Activated CD4-positive, alpha-beta T cell treated with anti-CD3 and anti-CD28 coated beads, Interleukin-2, amount 10 ng/mL, durations not matched to agents 7 days and 5 days (primary cell): ENCODE data around the gene LSM14B. TPM values are rescaled to one million over a fixed set of nuclear protein-coding genes. Genes with fewer than 3 reads are reported as not detected.
A peak's percentile ranks its signal among the peaks of the same experiment; 100 is the strongest.
"Not testable (repeated sequence)": the region's sequence is repeated elsewhere in the genome, so short reads cannot be mapped to it uniquely, and the experiment has no call there.

Experiments used
- CTCF ChIA-PET: fragments of 350-600 bp; sonication (Branson Sonifier 250); formaldehyde crosslinking; loops from one replicate; lab custom pipeline; 2021; ENCODE audit warnings: antibody characterized with exemption; lab: Charles Lee
- POLR2A ChIA-PET: fragments of 350-600 bp; sonication (Branson Sonifier 250); formaldehyde crosslinking; loops from one replicate; lab custom pipeline; 2021; ENCODE audit warnings: antibody characterized with exemption; lab: Charles Lee
- DNase-seq: peaks from one replicate; pipeline ENCODE4 v3.0.0-alpha.2; 2020
- H3K27ac Mint-ChIP-seq: one replicate; pipeline ENCODE4 v1.8.0; 2021; ENCODE audit warnings: mild to moderate bottlenecking, moderate library complexity, mixed read lengths
- H3K27me3 Mint-ChIP-seq: one replicate; pipeline ENCODE4 v1.8.0; 2021; ENCODE audit warnings: mixed read lengths
- H3K36me3 Mint-ChIP-seq: one replicate; pipeline ENCODE4 v1.8.0; 2021; ENCODE audit warnings: low read depth, mixed read lengths
- H3K4me1 Mint-ChIP-seq: one replicate; pipeline ENCODE4 v1.8.0; 2021; ENCODE audit warnings: mixed read lengths
- H3K4me3 Mint-ChIP-seq: one replicate; pipeline ENCODE4 v1.8.0; 2021; ENCODE audit warnings: mild to moderate bottlenecking, moderate library complexity, mixed read lengths
- H3K9me3 Mint-ChIP-seq: one replicate; pipeline ENCODE4 v1.8.0; 2021; ENCODE audit warnings: mixed read lengths
- total RNA-seq, 2 experiments: library from RNA; stranded (reverse); gene quantifications; one replicate each; pipeline ENCODE4 v1.2.3, GENCODE V29; 2021

Gene LSM14B
- total RNA-seq, 2 experiments from 2014 or later = 42.6 to 47.1 TPM

- no peaks in the 10 kb centered on the region for H3K27me3 Mint-ChIP-seq
- POLR2A ChIA-PET = no interaction called here
- no peaks in the 10 kb centered on the region for H3K9me3 Mint-ChIP-seq
Measured at GRCh38 chr20:62145688-62146018, 23.4 kb downstream of the LSM14B start.

GRCh38 chr20:62146019-62146755, 23.9 kb downstream of the LSM14B start:
- no peak overlapping the region for H3K27ac Mint-ChIP-seq
- no peak for DNase-seq
- no peaks in the 10 kb centered on the region for H3K27me3 Mint-ChIP-seq
- CTCF ChIA-PET = no interaction called here
- peaks cover 37% of the 10 kb centered on the region for H3K4me1 Mint-ChIP-seq
- H3K9me3 Mint-ChIP-seq = no peaks in the 10 kb centered on the region
- peaks cover 5% of the 10 kb centered on the region for H3K36me3 Mint-ChIP-seq
- POLR2A ChIA-PET = no interaction called here
- H3K4me3 Mint-ChIP-seq = no peak overlapping the region

More at GRCh38 chr20:62145688-62146018, 23.4 kb downstream of the LSM14B start:
- H3K36me3 Mint-ChIP-seq = peaks cover 8% of the 10 kb centered on the region
- H3K27ac Mint-ChIP-seq = no peak overlapping the region
- CTCF ChIA-PET = no interaction called here
- peaks cover 43% of the 10 kb centered on the region for H3K4me1 Mint-ChIP-seq
- DNase-seq = no peak
- H3K4me3 Mint-ChIP-seq = peak overlapping the region; percentile 81

GRCh38 chr20:62147125-62147524, 24.9 kb downstream of the LSM14B start:
- Mint-ChIP-seq H3K4me3 (no peak overlapping the region), H3K4me1 (peaks cover 28% of the 10 kb centered on the region), H3K36me3 (peaks cover 4% of the 10 kb centered on the region), H3K27me3 (no peaks in the 10 kb centered on the region), H3K9me3 (no peaks in the 10 kb centered on the region), H3K27ac (no peak overlapping the region)
- CTCF ChIA-PET = no interaction called here
- POLR2A ChIA-PET = no interaction called here
- DNase-seq = no peak

GRCh38 chr20:62147528-62147927, 25.3 kb downstream of the LSM14B start:
- peaks cover 27% of the 10 kb centered on the region for H3K4me1 Mint-ChIP-seq
- peaks cover 2% of the 10 kb centered on the region for H3K9me3 Mint-ChIP-seq
- POLR2A ChIA-PET = no interaction called here
- CTCF ChIA-PET = no interaction called here
- H3K36me3 Mint-ChIP-seq = peaks cover 8% of the 10 kb centered on the region
- no peak overlapping the region for H3K4me3 Mint-ChIP-seq
- DNase-seq = no peak
- H3K27me3 Mint-ChIP-seq = no peaks in the 10 kb centered on the region
- no peak overlapping the region for H3K27ac Mint-ChIP-seq

GRCh38 chr20:62148383-62148782, 26.1 kb downstream of the LSM14B start:
- H3K27me3 Mint-ChIP-seq, H3K4me3 Mint-ChIP-seq, POLR2A ChIA-PET, CTCF ChIA-PET, H3K9me3 Mint-ChIP-seq, DNase-seq, H3K27ac Mint-ChIP-seq: not testable (repeated sequence)
- Mint-ChIP-seq H3K36me3 (peaks cover 15% of the 10 kb centered on the region), H3K4me1 (peaks cover 27% of the 10 kb centered on the region)

GRCh38 chr20:62148908-62149314, 26.6 kb downstream of the LSM14B start:
- DNase-seq = no peak
- ChIA-PET POLR2A (no interaction called here), CTCF (no interaction called here)
- Mint-ChIP-seq H3K4me1 (peaks cover 27% of the 10 kb centered on the region), H3K27ac (no peak overlapping the region), H3K4me3 (no peak overlapping the region), H3K36me3 (peaks cover 20% of the 10 kb centered on the region), H3K9me3 (peaks cover 15% of the 10 kb centered on the region), H3K27me3 (no peaks in the 10 kb centered on the region)

- no peak overlapping the region for H3K27ac Mint-ChIP-seq
- H3K4me1 Mint-ChIP-seq = peaks cover 23% of the 10 kb centered on the region
- peaks cover 16% of the 10 kb centered on the region for H3K9me3 Mint-ChIP-seq
- no peak for DNase-seq
- ChIA-PET POLR2A (no interaction called here), CTCF (no interaction called here)
- no peaks in the 10 kb centered on the region for H3K27me3 Mint-ChIP-seq
- H3K4me3 Mint-ChIP-seq = no peak overlapping the region
- H3K36me3 Mint-ChIP-seq = peaks cover 28% of the 10 kb centered on the region
Measured at GRCh38 chr20:62149532-62150309, 27.4 kb downstream of the LSM14B start.

GRCh38 chr20:62150310-62150575, 28.0 kb downstream of the LSM14B start:
- POLR2A ChIA-PET = no interaction called here
- no peak overlapping the region for H3K27ac Mint-ChIP-seq
- CTCF ChIA-PET = no interaction called here
- no peaks in the 10 kb centered on the region for H3K27me3 Mint-ChIP-seq
- H3K4me3 Mint-ChIP-seq = no peak overlapping the region
- H3K4me1 Mint-ChIP-seq = peaks cover 17% of the 10 kb centered on the region
- H3K36me3 Mint-ChIP-seq = peaks cover 30% of the 10 kb centered on the region
- DNase-seq = no peak
- peaks cover 16% of the 10 kb centered on the region for H3K9me3 Mint-ChIP-seq

- H3K9me3 Mint-ChIP-seq = peaks cover 16% of the 10 kb centered on the region
- peaks cover 8% of the 10 kb centered on the region for H3K4me1 Mint-ChIP-seq
- H3K36me3 Mint-ChIP-seq = peaks cover 37% of the 10 kb centered on the region
- no peak overlapping the region for H3K4me3 Mint-ChIP-seq
- CTCF ChIA-PET = no interaction called here
- POLR2A ChIA-PET = interaction anchor here (0.6 kb wide), 1 partner anchor 118 kb away, joined by 3 read pairs; no protein-coding TSS in a partner anchor
- no peak overlapping the region for H3K27ac Mint-ChIP-seq
- no peaks in the 10 kb centered on the region for H3K27me3 Mint-ChIP-seq
- DNase-seq = no peak
Measured at GRCh38 chr20:62151225-62151624, 28.9 kb downstream of the LSM14B start.

GRCh38 chr20:62151835-62152364, 29.6 kb downstream of the LSM14B start:
- Mint-ChIP-seq H3K27me3 (no peaks in the 10 kb centered on the region), H3K9me3 (peaks cover 16% of the 10 kb centered on the region), H3K36me3 (peaks cover 37% of the 10 kb centered on the region), H3K27ac (no peak overlapping the region), H3K4me1 (peaks cover 8% of the 10 kb centered on the region), H3K4me3 (no peak overlapping the region)
- ChIA-PET CTCF (no interaction called here), POLR2A (no interaction called here)
- no peak for DNase-seq

GRCh38 chr20:62155428-62156253, 33.4 kb downstream of the LSM14B start:
- H3K4me3 Mint-ChIP-seq = no peak overlapping the region
- no peak for DNase-seq
- no peaks in the 10 kb centered on the region for H3K27me3 Mint-ChIP-seq
- H3K9me3 Mint-ChIP-seq = peaks cover 16% of the 10 kb centered on the region
- H3K27ac Mint-ChIP-seq = no peak overlapping the region
- ChIA-PET POLR2A (no interaction called here), CTCF (no interaction called here)
- H3K4me1 Mint-ChIP-seq = peaks cover 9% of the 10 kb centered on the region
- H3K36me3 Mint-ChIP-seq = peaks cover 36% of the 10 kb centered on the region

GRCh38 chr20:62156254-62156556, 33.9 kb downstream of the LSM14B start:
- Mint-ChIP-seq H3K9me3 (peaks cover 16% of the 10 kb centered on the region), H3K27me3 (no peaks in the 10 kb centered on the region), H3K27ac (no peak overlapping the region), H3K4me3 (no peak overlapping the region), H3K36me3 (peaks cover 36% of the 10 kb centered on the region), H3K4me1 (peaks cover 10% of the 10 kb centered on the region)
- ChIA-PET CTCF (interaction anchor here (1.2 kb wide), 1 partner anchor 145 kb away, joined by 7 read pairs; no protein-coding TSS in a partner anchor), POLR2A (no interaction called here)
- no peak for DNase-seq
